Fibroblast of villous mesenchyme (primary cell): ENCODE data around the gene TTLL5. TPM values are rescaled to one million over a fixed set of nuclear protein-coding genes. Genes with fewer than 3 reads are reported as not detected.

ENCODE experiments used
- DNase-seq: peaks from one replicate; pipeline ENCODE4 v3.0.0-alpha.2; 2010; ENCODE audit warnings: low read depth
- H3K4me3 ChIP-seq: 2 replicates; pipeline ENCODE4 v1.5.1; 2011; ENCODE audit warnings: low read depth, mild to moderate bottlenecking, low read length
- total RNA-seq: library from RNA; depleted of rRNA; stranded (reverse); fragments of >200 nt; gene quantifications from 2 replicates; pipeline ENCODE4 v1.2.3, GENCODE V29; 2012
- TF ChIP-seq, protein P1 (sequence below): IDR thresholded peaks from 2 replicates; pipeline ENCODE4 v1.5.1; 2012; ENCODE audit warnings: low read depth, mild to moderate bottlenecking, low read length; ENCODE audit not compliant: insufficient read depth

Gene TTLL5
- total RNA-seq, 1 donor, result 33.7 TPM

DNA sequence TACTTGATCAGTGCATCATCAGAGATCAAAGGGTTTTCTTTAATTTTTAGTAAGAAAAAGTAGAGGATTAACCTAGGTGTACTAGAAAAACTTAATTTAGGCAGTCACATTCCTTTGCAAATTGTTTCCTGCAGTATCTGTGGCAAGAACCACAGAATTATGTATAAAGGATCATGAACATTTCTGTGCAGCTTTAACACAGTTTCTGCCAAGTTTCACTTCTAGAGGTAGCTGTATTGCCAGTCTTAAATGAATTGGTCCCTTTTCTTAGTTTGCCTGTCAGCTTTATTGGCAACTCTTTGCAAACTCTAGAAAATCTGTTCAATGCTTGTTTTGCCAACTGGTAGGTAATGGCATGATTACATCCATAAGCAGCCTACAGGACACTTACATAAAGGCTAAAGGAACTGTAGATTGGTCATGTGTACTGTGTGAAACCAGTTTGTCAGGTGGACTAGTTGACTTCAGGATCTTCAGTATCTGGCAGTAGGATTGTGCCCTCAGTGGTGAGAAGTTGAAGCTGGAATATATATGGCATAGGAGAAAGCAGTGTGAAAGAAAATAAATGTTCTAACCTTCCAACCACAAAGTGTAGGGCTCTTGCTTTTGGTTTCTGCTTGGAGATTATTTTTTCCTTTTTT lies 75.9 kb downstream of the TTLL5 start:
- no peak overlapping the region for H3K4me3 ChIP-seq
- no peak for DNase-seq
- TF ChIP-seq, protein P1, sequence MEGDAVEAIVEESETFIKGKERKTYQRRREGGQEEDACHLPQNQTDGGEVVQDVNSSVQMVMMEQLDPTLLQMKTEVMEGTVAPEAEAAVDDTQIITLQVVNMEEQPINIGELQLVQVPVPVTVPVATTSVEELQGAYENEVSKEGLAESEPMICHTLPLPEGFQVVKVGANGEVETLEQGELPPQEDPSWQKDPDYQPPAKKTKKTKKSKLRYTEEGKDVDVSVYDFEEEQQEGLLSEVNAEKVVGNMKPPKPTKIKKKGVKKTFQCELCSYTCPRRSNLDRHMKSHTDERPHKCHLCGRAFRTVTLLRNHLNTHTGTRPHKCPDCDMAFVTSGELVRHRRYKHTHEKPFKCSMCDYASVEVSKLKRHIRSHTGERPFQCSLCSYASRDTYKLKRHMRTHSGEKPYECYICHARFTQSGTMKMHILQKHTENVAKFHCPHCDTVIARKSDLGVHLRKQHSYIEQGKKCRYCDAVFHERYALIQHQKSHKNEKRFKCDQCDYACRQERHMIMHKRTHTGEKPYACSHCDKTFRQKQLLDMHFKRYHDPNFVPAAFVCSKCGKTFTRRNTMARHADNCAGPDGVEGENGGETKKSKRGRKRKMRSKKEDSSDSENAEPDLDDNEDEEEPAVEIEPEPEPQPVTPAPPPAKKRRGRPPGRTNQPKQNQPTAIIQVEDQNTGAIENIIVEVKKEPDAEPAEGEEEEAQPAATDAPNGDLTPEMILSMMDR, result no peak

DNA sequence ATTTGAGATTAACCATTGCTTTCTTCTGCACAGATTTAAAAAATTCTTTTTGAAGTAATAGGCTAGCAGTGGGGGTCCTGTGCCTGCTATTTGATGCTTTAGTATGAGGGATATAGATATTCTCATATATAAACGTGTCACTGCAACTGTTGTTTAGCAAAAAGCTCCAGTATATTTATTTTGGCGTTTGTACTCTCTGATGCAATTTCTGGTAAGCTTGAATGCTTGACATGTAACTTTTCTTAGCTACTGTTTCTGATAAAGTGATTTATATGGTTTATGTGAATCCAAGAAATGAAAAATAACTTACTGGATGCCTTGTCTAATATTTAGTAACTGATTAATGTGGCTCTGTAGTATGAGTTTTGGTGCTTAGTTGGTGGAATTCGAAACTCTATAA lies 77.1 kb downstream of the TTLL5 start:
- no peak overlapping the region for H3K4me3 ChIP-seq
- DNase-seq, result no peak
- TF ChIP-seq, protein P1, result no peak

DNA sequence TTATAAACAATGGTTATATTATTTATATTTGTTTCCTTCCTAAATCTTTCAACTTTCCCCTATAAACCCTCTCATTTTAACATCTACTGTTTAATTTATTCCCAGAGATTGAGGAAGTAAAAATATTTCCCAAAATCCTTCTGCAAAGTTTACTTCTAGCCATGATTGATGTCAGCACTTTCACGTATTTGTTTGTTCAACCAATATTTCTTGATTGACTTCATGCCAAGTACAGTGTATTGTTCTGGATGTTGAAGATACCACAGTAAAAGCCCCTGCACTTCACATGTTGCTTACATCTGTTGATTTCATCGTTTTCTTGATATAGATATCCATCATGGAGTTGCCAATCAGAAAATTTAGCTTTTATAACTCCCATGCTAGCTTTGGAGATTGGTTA lies 81.8 kb downstream of the TTLL5 start:
- TF ChIP-seq, protein P1, result no peak
- no peak overlapping the region for H3K4me3 ChIP-seq
- no peak for DNase-seq

DNA sequence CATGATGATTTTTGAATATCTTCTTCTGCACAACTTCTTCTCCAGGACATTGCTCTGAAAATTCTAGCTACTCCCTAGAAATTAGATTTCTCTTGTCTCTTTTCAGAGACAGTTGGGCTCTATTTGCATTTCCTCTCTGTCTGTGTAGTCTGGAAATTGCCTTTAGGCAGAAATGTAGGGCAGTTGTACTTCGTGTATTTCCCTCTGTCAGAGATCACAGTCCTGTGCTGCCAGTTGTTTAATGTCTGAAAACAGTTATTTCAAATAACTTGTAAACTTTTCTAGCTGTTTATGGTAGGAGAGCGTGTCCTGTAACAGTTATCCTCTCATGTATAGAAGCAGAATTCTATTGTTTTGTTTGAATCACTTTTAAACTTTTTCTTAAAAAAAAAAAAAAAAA lies 86.9 kb downstream of the TTLL5 start:
- H3K4me3 ChIP-seq, result no peak overlapping the region
- TF ChIP-seq, protein P1, result no peak
- DNase-seq, result no peak

DNA sequence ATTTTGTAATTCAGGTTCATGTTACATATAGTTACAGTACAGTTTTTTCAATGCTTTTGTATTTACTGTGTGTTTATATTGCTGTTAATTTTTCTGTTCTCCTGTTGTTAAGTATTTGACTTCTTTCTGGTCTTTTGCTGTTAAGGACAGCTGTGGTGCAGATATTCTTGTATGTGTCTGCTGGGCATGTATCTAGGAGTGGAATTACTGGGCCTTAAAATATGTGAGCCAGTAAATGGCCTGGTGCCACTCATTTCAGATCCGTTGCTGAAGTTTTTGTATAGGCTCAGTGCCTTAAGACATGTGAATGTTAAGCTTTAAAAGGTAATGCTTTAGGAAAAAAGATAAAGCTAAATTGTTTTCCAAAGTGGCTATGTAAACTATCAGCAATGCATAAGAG lies 87.3 kb downstream of the TTLL5 start:
- DNase-seq, result no peak
- TF ChIP-seq, protein P1, result no peak

DNA sequence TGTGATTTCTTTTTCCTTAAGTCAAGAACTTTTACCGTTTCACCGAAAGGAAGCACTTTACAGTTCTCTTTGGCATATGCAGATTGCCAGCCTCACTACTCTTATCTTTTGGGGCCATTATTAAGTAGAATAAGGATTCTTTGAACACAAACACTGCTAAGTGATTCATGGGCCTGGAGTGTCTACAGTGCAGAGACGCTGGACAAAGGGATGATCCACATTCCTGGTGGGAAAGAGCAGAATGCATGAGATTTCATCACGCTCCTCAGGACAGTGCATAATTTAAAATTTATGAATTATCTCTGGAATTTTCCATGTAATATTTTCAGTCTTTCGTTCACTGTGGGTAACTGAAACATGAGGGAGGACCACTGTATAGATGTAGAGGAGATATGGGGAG lies 90.2 kb downstream of the TTLL5 start:
- TF ChIP-seq, protein P1, result no peak

More for the DNA sequence above, 87.3 kb downstream of the TTLL5 start:
- H3K4me3 ChIP-seq, result no peak overlapping the region

DNA sequence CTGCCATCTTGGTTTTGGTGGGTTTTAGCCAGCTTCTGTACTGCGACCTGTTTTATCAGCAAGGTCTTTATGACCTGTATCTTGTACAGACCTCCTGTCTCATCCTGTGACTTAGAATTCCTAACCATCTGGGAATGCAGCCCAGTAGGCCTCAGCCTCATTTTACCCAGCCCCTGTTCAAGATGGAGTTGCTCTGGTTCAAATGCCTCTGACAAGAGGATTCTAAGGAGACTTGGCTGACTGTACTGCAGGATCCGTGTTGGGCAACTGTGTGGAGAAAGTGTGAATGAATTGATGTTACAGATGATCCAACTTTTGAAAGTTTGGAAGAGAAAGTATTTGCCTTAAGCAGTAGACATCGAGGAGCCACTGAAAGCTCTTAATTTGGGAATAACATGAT lies 91.0 kb downstream of the TTLL5 start:
- DNase-seq, result no peak
- no peak overlapping the region for H3K4me3 ChIP-seq
- TF ChIP-seq, protein P1, result no peak

More for the DNA sequence above, 90.2 kb downstream of the TTLL5 start:
- DNase-seq, result peak; percentile 75
- no peak overlapping the region for H3K4me3 ChIP-seq
